HuH-7.5 (cell line): ENCODE data around the gene DGKZ.

Experiments used
- DNase-seq: peaks from one replicate; pipeline ENCODE4 v3.0.0; 2011; ENCODE audit warnings: low spot score

The DGKZ gene

GRCh38 chr11:46345881-46346484 lies 1.3 kb upstream of the DGKZ start:
- no peak for DNase-seq

GRCh38 chr11:46347637-46348311 lies 511 bp downstream of the DGKZ start:
- DNase-seq = no peak

GRCh38 chr11:46348566-46349401 lies 1.5 kb downstream of the DGKZ start:
- no peak for DNase-seq

- no peak for DNase-seq
Measured at GRCh38 chr11:46350695-46351094, 3.4 kb downstream of the DGKZ start.

- no peak for DNase-seq
Measured at GRCh38 chr11:46351148-46351547, 3.9 kb downstream of the DGKZ start.

- DNase-seq = no peak
Measured at GRCh38 chr11:46351606-46352005, 4.3 kb downstream of the DGKZ start.

GRCh38 chr11:46352063-46352841 lies 5.0 kb downstream of the DGKZ start:
- no peak for DNase-seq

GRCh38 chr11:46353698-46354097 lies 6.4 kb downstream of the DGKZ start:
- DNase-seq = no peak

GRCh38 chr11:46356924-46357482 lies 9.7 kb downstream of the DGKZ start:
- DNase-seq = no peak

GRCh38 chr11:46357483-46357936 lies 10.2 kb downstream of the DGKZ start:
- DNase-seq = no peak

GRCh38 chr11:46359953-46360352 lies 12.7 kb downstream of the DGKZ start:
- no peak for DNase-seq

GRCh38 chr11:46360878-46361277 lies 13.6 kb downstream of the DGKZ start:
- DNase-seq = no peak

GRCh38 chr11:46361283-46362155 lies 14.3 kb downstream of the DGKZ start:
- DNase-seq = no peak

GRCh38 chr11:46362156-46363030 lies 15.1 kb downstream of the DGKZ start:
- no peak for DNase-seq

- no peak for DNase-seq
Measured at GRCh38 chr11:46363031-46363407, 15.8 kb downstream of the DGKZ start.

GRCh38 chr11:46363455-46364005 lies 16.3 kb downstream of the DGKZ start:
- DNase-seq = peak; percentile 40

GRCh38 chr11:46364056-46364455 lies 16.8 kb downstream of the DGKZ start:
- no peak for DNase-seq

- no peak for DNase-seq
Measured at GRCh38 chr11:46364791-46365190, 17.5 kb downstream of the DGKZ start.

- DNase-seq = no peak
Measured at GRCh38 chr11:46366260-46366659, 19.0 kb downstream of the DGKZ start.
